OCI-LY1 (cell line): ENCODE measurements around the gene MCM6.

Source experiments
- H2AFZ ChIP-seq: fragments of 200-600 bp; sonication (generic), shearing (Covaris generic); 2 replicates; pipeline ENCODE4 v1.6.0; 2014; ENCODE audit warnings: antibody characterized with exemption, mild to moderate bottlenecking, low read length
- H3F3A ChIP-seq: fragments of 200-600 bp; sonication (generic), shearing (Covaris generic); 2 replicates; pipeline ENCODE4 v1.6.0; 2014; ENCODE audit warnings: mild to moderate bottlenecking, antibody characterized with exemption, low read length, moderate library complexity; ENCODE audit not compliant: insufficient read depth
- H3K27ac ChIP-seq: fragments of 200-600 bp; sonication (generic); 2 replicates; pipeline ENCODE4 v1.5.1; 2014; ENCODE audit warnings: low read length, mixed run types, mild to moderate bottlenecking, low read depth; ENCODE audit not compliant: poor library complexity, severe bottlenecking
- H3K27me3 ChIP-seq: fragments of 200-600 bp; sonication (generic); 2 replicates; pipeline ENCODE4 v1.6.0; 2014; ENCODE audit warnings: antibody characterized with exemption, mild to moderate bottlenecking, low read length, moderate library complexity; ENCODE audit not compliant: insufficient read depth
- H3K36me3 ChIP-seq: fragments of 200-600 bp; sonication (generic); 2 replicates; pipeline ENCODE4 v1.6.1; 2014; ENCODE audit warnings: mild to moderate bottlenecking, antibody characterized with exemption, low read length, moderate library complexity, mixed read lengths; ENCODE audit not compliant: insufficient read depth
- H3K4me1 ChIP-seq: fragments of 200-600 bp; sonication (generic); 2 replicates; pipeline ENCODE4 v1.5.1; 2014; ENCODE audit warnings: mild to moderate bottlenecking, low read length, moderate library complexity; ENCODE audit not compliant: insufficient read depth, severe bottlenecking
- H3K4me2 ChIP-seq: fragments of 200-600 bp; sonication (generic), shearing (Covaris generic); 2 replicates; pipeline ENCODE4 v1.6.1; 2014; ENCODE audit warnings: low read length
- H3K4me3 ChIP-seq: fragments of 200-600 bp; sonication (generic); 2 replicates; pipeline ENCODE4 v1.5.1; 2014; ENCODE audit warnings: low read length, low read depth, mild to moderate bottlenecking, mixed read lengths; ENCODE audit not compliant: poor library complexity, severe bottlenecking
- H3K79me2 ChIP-seq: fragments of 200-600 bp; shearing (Covaris generic); 2 replicates; pipeline ENCODE4 v1.6.1; 2016; ENCODE audit warnings: mixed run types, low read length, mixed read lengths; ENCODE audit not compliant: insufficient read depth
- H3K9ac ChIP-seq: fragments of 200-600 bp; sonication (generic), shearing (Covaris generic); 2 replicates; pipeline ENCODE4 v1.6.1; 2014; ENCODE audit warnings: mild to moderate bottlenecking, low read length, mixed read lengths
- H3K9me2 ChIP-seq: fragments of 200-600 bp; sonication (generic), shearing (Covaris generic); 2 replicates; pipeline ENCODE4 v1.6.1; 2014; ENCODE audit warnings: low read depth, mild to moderate bottlenecking, low read length, mixed read lengths
- H3K9me3 ChIP-seq: fragments of 200-600 bp; shearing (Covaris generic); 2 replicates; pipeline ENCODE4 v1.6.1; 2014; ENCODE audit warnings: low read length, mixed read lengths
- H4K20me1 ChIP-seq: fragments of 200-600 bp; sonication (generic), shearing (Covaris generic); 2 replicates; pipeline ENCODE4 v1.6.0; 2016; ENCODE audit warnings: mild to moderate bottlenecking, low read length; ENCODE audit not compliant: insufficient read depth
- CTCF ChIP-seq: fragments of 200-600 bp; sonication (generic), shearing (Covaris generic); IDR thresholded peaks from 2 replicates; pipeline ENCODE4 v1.5.1; 2017; ENCODE audit warnings: mild to moderate bottlenecking, antibody characterized with exemption, low read length, moderate library complexity, mixed read lengths
- EZH2 ChIP-seq: fragments of 200-600 bp; sonication (generic), shearing (Covaris generic); IDR thresholded peaks from 2 replicates; pipeline ENCODE4 v1.8.0; 2017; ENCODE audit warnings: borderline replicate concordance, mixed run types, mild to moderate bottlenecking, antibody characterized with exemption, low read length, moderate library complexity, mixed read lengths

MCM6 gene

GRCh38 chr2:135792401-135793150 is 83.7 kb downstream of the MCM6 start:
- Histone ChIP-seq H3K4me2 (no peak overlapping the region), H3K79me2 (no peaks in the 10 kb centered on the region), H3K36me3 (no peaks in the 10 kb centered on the region), H3K27ac (peak overlapping the region; percentile 60), H3K4me3 (no peak overlapping the region), H3K9me3 (no peaks in the 10 kb centered on the region), H2AFZ (no peak overlapping the region), H4K20me1 (no peaks in the 10 kb centered on the region), H3K9me2 (no peaks in the 10 kb centered on the region), H3K27me3 (no peaks in the 10 kb centered on the region), H3K9ac (no peak overlapping the region), H3F3A (no peaks in the 10 kb centered on the region), H3K4me1 (peaks cover 36% of the 10 kb centered on the region)
- TF ChIP-seq EZH2 (no peak), CTCF (no peak)

GRCh38 chr2:135791418-135792190 is 84.6 kb downstream of the MCM6 start:
- peak overlapping the region; percentile 60 for H3K27ac ChIP-seq
- no peaks in the 10 kb centered on the region for H3K79me2 ChIP-seq
- H3K36me3 ChIP-seq, result peaks cover 5% of the 10 kb centered on the region; the same call in 1 of the 2 replicates
- H3K4me1 ChIP-seq, result peaks cover 31% of the 10 kb centered on the region
- no peak overlapping the region for H3K4me2 ChIP-seq
- H4K20me1 ChIP-seq, result no peaks in the 10 kb centered on the region
- H3K27me3 ChIP-seq, result no peaks in the 10 kb centered on the region
- TF ChIP-seq EZH2 (no peak), CTCF (no peak)
- no peaks in the 10 kb centered on the region for H3F3A ChIP-seq
- no peak overlapping the region for H3K4me3 ChIP-seq
- H3K9me2 ChIP-seq, result no peaks in the 10 kb centered on the region
- H3K9me3 ChIP-seq, result no peaks in the 10 kb centered on the region
- no peak overlapping the region for H3K9ac ChIP-seq
- H2AFZ ChIP-seq, result no peak overlapping the region

- TF ChIP-seq EZH2 (no peak), CTCF (no peak)
- no peaks in the 10 kb centered on the region for H3K79me2 ChIP-seq
- no peak overlapping the region for H2AFZ ChIP-seq
- H3K27me3 ChIP-seq, result no peaks in the 10 kb centered on the region
- no peaks in the 10 kb centered on the region for H4K20me1 ChIP-seq
- no peaks in the 10 kb centered on the region for H3F3A ChIP-seq
- H3K4me3 ChIP-seq, result no peak overlapping the region
- H3K9me2 ChIP-seq, result no peaks in the 10 kb centered on the region
- H3K27ac ChIP-seq, result no peak overlapping the region
- no peak overlapping the region for H3K4me2 ChIP-seq
- H3K9me3 ChIP-seq, result no peaks in the 10 kb centered on the region
- H3K4me1 ChIP-seq, result peaks cover 31% of the 10 kb centered on the region
- peaks cover 12% of the 10 kb centered on the region for H3K36me3 ChIP-seq
- H3K9ac ChIP-seq, result no peak overlapping the region
These were observed 85.8 kb downstream of the MCM6 start for GRCh38 chr2:135790423-135790822.
